Activated CD8-positive, alpha-beta memory T cell treated with anti-CD3 and anti-CD28 coated beads, Interleukin-2, amount 50 U/mL, for 24 hours (primary cell): ENCODE results near the gene ANKRD33B.
"Not testable (repeated sequence)": the region's sequence is repeated elsewhere in the genome, so short reads cannot be mapped to it uniquely, and the experiment has no call there.

Experiments used
- DNase-seq: peaks from one replicate; pipeline ENCODE4 v3.0.0-alpha.2; 2020; ENCODE audit errors: extremely low read depth

Gene ANKRD33B

GRCh38 chr5:10563945-10564837, at the start of gene ANKRD33B:
ANKRD33B (plus strand) TSS chr5:10564070; CDS start chr5:10564468, 398 bp downstream.
- peak; percentile 45 for DNase-seq

- not testable (repeated sequence) for DNase-seq
Observed at GRCh38 chr5:10514572-10514971, 49.3 kb upstream of the ANKRD33B start.

- no peak for DNase-seq
Observed at GRCh38 chr5:10515492-10515891, 48.4 kb upstream of the ANKRD33B start.

GRCh38 chr5:10518347-10518746, 45.5 kb upstream of the ANKRD33B start:
- no peak for DNase-seq

GRCh38 chr5:10519729-10520128, 44.1 kb upstream of the ANKRD33B start:
- DNase-seq, result no peak

GRCh38 chr5:10520706-10521105, 43.2 kb upstream of the ANKRD33B start:
- no peak for DNase-seq

GRCh38 chr5:10521466-10522223, 42.2 kb upstream of the ANKRD33B start:
- no peak for DNase-seq

GRCh38 chr5:10522224-10522611, 41.7 kb upstream of the ANKRD33B start:
- no peak for DNase-seq

- DNase-seq, result no peak
Observed at GRCh38 chr5:10524376-10525123, 39.3 kb upstream of the ANKRD33B start.

GRCh38 chr5:10525124-10525495, 38.8 kb upstream of the ANKRD33B start:
- no peak for DNase-seq

- DNase-seq, result no peak
Observed at GRCh38 chr5:10527281-10527950, 36.5 kb upstream of the ANKRD33B start.

- DNase-seq, result no peak
Observed at GRCh38 chr5:10528056-10528816, 35.6 kb upstream of the ANKRD33B start.

- DNase-seq, result no peak
Observed at GRCh38 chr5:10528827-10529226, 35.0 kb upstream of the ANKRD33B start.

- no peak for DNase-seq
Observed at GRCh38 chr5:10530601-10531320, 33.1 kb upstream of the ANKRD33B start.

- DNase-seq, result no peak
Observed at GRCh38 chr5:10532421-10532820, 31.4 kb upstream of the ANKRD33B start.

GRCh38 chr5:10533226-10533625, 30.6 kb upstream of the ANKRD33B start:
- DNase-seq, result no peak

GRCh38 chr5:10534561-10535530, 29.0 kb upstream of the ANKRD33B start:
- no peak for DNase-seq

- no peak for DNase-seq
Observed at GRCh38 chr5:10536511-10536910, 27.4 kb upstream of the ANKRD33B start.
